Activated CD4-positive, alpha-beta T cell treated with anti-CD3 and anti-CD28 coated beads for 36 hours (primary cell): ENCODE results near the gene TROAP. TPM values are rescaled to one million over a fixed set of nuclear protein-coding genes. Genes with fewer than 3 reads are reported as not detected.
A peak's percentile ranks its signal among the peaks of the same experiment; 100 is the strongest.
"Not testable (repeated sequence)": the region's sequence is repeated elsewhere in the genome, so short reads cannot be mapped to it uniquely, and the experiment has no call there.

ENCODE experiments used
- ATAC-seq: fragments of 200-7000 bp; cut with Tn5 transposase; one replicate; pipeline ENCODE4 v1.10.0; 2021; ENCODE audit warnings: mild to moderate bottlenecking, moderate library complexity
- CTCF ChIA-PET: fragments of 350-600 bp; sonication (Branson Sonifier 250); formaldehyde crosslinking; loops from one replicate; lab custom pipeline; 2021; ENCODE audit warnings: antibody characterized with exemption; lab: Charles Lee
- POLR2A ChIA-PET: fragments of 350-600 bp; sonication (Branson Sonifier 250); formaldehyde crosslinking; loops from one replicate; lab custom pipeline; 2021; ENCODE audit warnings: antibody characterized with exemption, inconsistent platforms; lab: Charles Lee
- DNase-seq: peaks from one replicate; pipeline ENCODE4 v3.0.0-alpha.2; 2020
- H3K27ac Mint-ChIP-seq: one replicate; pipeline ENCODE4 v1.8.0; 2021; ENCODE audit warnings: mixed read lengths
- H3K27me3 Mint-ChIP-seq: one replicate; pipeline ENCODE4 v1.8.0; 2021; ENCODE audit warnings: mixed read lengths
- H3K36me3 Mint-ChIP-seq: one replicate; pipeline ENCODE4 v1.8.0; 2021; ENCODE audit warnings: low read depth, mixed read lengths
- H3K4me1 Mint-ChIP-seq: one replicate; pipeline ENCODE4 v1.8.0; 2021; ENCODE audit warnings: mixed read lengths
- H3K4me3 Mint-ChIP-seq: one replicate; pipeline ENCODE4 v1.8.0; 2021; ENCODE audit warnings: mild to moderate bottlenecking, moderate library complexity, mixed read lengths
- H3K9me3 Mint-ChIP-seq: one replicate; pipeline ENCODE4 v1.8.0; 2021; ENCODE audit warnings: low read depth, mixed read lengths
- intact Hi-C, 2 experiments: fragments of 100-400 bp; cut with DNase I in 1 of 2; cut with micrococcal nuclease in 1 of 2; formaldehyde crosslinking; loops; one replicate each; pipeline versions ENCODE4 v1.14.2 to v1.15.1; 2022 to 2024; cut with DNase I, micrococcal nuclease
- total RNA-seq, 2 experiments: library from RNA; stranded (reverse); gene quantifications; one replicate each; pipeline ENCODE4 v1.2.3, GENCODE V29; 2021

The TROAP gene
- total RNA-seq: 10 to 100 TPM; 64.5 to 84.3 TPM

GRCh38 chr12:49322708-49323523, at the start of gene TROAP:
TSS of gene TROAP (plus strand) at chr12:49323255. CDS start at chr12:49323609, 354 bp downstream.
- peak; percentile 96 for ATAC-seq
- peak within 1 kb of the TSS; percentile 95 for H3K27ac Mint-ChIP-seq
- peaks cover 15% of the 10 kb centered on the region for H3K36me3 Mint-ChIP-seq
- H3K4me3 Mint-ChIP-seq: peak within 1 kb of the TSS; percentile 95
- peaks cover 10% of the 10 kb centered on the region for H3K4me1 Mint-ChIP-seq
- no peaks in the 10 kb centered on the region for H3K27me3 Mint-ChIP-seq
- peak; percentile 99 for DNase-seq
- POLR2A ChIA-PET: interaction anchor here (0.5 to 2.4 kb wide), 18 partner anchors 9 to 641 kb away, joined by 3 to 11 read pairs (median 4); partner anchors contain the start of genes KANSL2, LMBR1L, PRPH and RHEBL1
- intact Hi-C loops: loop anchor here (1.0 to 5.0 kb wide), 17 partner anchors 19 to 702 kb away; partner anchors contain the start of genes TUBA1B (in 2 of the 2), TUBA1C (in 2 of the 2), ARF3 (in 1 of the 2) and BCDIN3D (in 1 of the 2)
- CTCF ChIA-PET: interaction anchor here (0.6 to 4.2 kb wide), 30 partner anchors 9 to 1761 kb away, joined by 3 to 27 read pairs (median 4); partner anchors contain the start of genes C1QL4, DDN, DNAJC22 and PRPH
- H3K9me3 Mint-ChIP-seq: no peaks in the 10 kb centered on the region

GRCh38 chr12:49273726-49274395, 49.2 kb upstream of the TROAP start:
- no peaks in the 10 kb centered on the region for H3K9me3 Mint-ChIP-seq
- no peak overlapping the region for H3K4me3 Mint-ChIP-seq
- ATAC-seq: peak; percentile 20
- no peaks in the 10 kb centered on the region for H3K27me3 Mint-ChIP-seq
- CTCF ChIA-PET: interaction anchor here (0.6 kb wide), 2 partner anchors 66 to 74 kb away, joined by 3 to 4 read pairs; no protein-coding TSS in a partner anchor
- H3K36me3 Mint-ChIP-seq: peaks cover 41% of the 10 kb centered on the region
- no peak overlapping the region for H3K27ac Mint-ChIP-seq
- peaks cover 10% of the 10 kb centered on the region for H3K4me1 Mint-ChIP-seq
- POLR2A ChIA-PET: no interaction called here
- intact Hi-C loops: no loop called here
- no peak for DNase-seq

GRCh38 chr12:49274396-49275069, 48.5 kb upstream of the TROAP start:
- Mint-ChIP-seq H3K9me3 (no peaks in the 10 kb centered on the region), H3K27ac (no peak overlapping the region), H3K4me3 (no peak overlapping the region), H3K27me3 (no peaks in the 10 kb centered on the region), H3K36me3 (peaks cover 34% of the 10 kb centered on the region), H3K4me1 (peaks cover 5% of the 10 kb centered on the region)
- CTCF ChIA-PET: interaction anchor here (0.6 to 0.7 kb wide), 3 partner anchors 12 to 84 kb away, joined by 3 read pairs; no protein-coding TSS in a partner anchor
- POLR2A ChIA-PET: interaction anchor here (0.7 kb wide), 1 partner anchor 472 kb away, joined by 3 read pairs; no protein-coding TSS in a partner anchor
- intact Hi-C loops: no loop called here
- DNase-seq: no peak
- no peak for ATAC-seq

GRCh38 chr12:49276304-49277290, 46.5 kb upstream of the TROAP start:
- DNase-seq (no peak), ATAC-seq (no peak)
- POLR2A ChIA-PET: interaction anchor here (1.2 to 1.4 kb wide), 2 partner anchors 11 to 18 kb away, joined by 4 read pairs; partner anchors contain the start of gene PRPH
- intact Hi-C loops: no loop called here
- Mint-ChIP-seq H3K4me3 (no peak overlapping the region), H3K4me1 (no peaks in the 10 kb centered on the region), H3K27me3 (peaks cover 2% of the 10 kb centered on the region), H3K36me3 (peaks cover 20% of the 10 kb centered on the region), H3K27ac (no peak overlapping the region), H3K9me3 (no peaks in the 10 kb centered on the region)
- CTCF ChIA-PET: interaction anchor here (0.5 to 1.1 kb wide), 8 partner anchors 10 to 289 kb away, joined by 3 read pairs; partner anchors contain the start of gene PRPH

- POLR2A ChIA-PET: interaction anchor here (0.6 to 1.4 kb wide), 2 partner anchors 13 to 17 kb away, joined by 4 to 5 read pairs; partner anchors contain the start of gene PRPH
- Mint-ChIP-seq H3K4me3 (no peak overlapping the region), H3K27me3 (peaks cover 2% of the 10 kb centered on the region), H3K4me1 (no peaks in the 10 kb centered on the region), H3K27ac (no peak overlapping the region), H3K36me3 (peaks cover 14% of the 10 kb centered on the region), H3K9me3 (no peaks in the 10 kb centered on the region)
- ATAC-seq: no peak
- intact Hi-C loops: no loop called here
- DNase-seq: no peak
- CTCF ChIA-PET: interaction anchor here (0.6 to 1.1 kb wide), 4 partner anchors 11 to 70 kb away, joined by 3 read pairs; partner anchors contain the start of gene PRPH
Measured at GRCh38 chr12:49277466-49277865, 45.6 kb upstream of the TROAP start.

GRCh38 chr12:49279706-49280159, 43.3 kb upstream of the TROAP start:
- CTCF ChIA-PET: interaction anchor here (1.1 to 2.2 kb wide), 3 partner anchors 9 to 63 kb away, joined by 3 to 6 read pairs (median 5); no protein-coding TSS in a partner anchor

GRCh38 chr12:49280545-49280944, 42.5 kb upstream of the TROAP start:
- CTCF ChIA-PET: interaction anchor here (1.1 to 2.2 kb wide), 2 partner anchors 28 to 62 kb away, joined by 3 to 6 read pairs; no protein-coding TSS in a partner anchor
- DNase-seq, POLR2A ChIA-PET, H3K4me3 Mint-ChIP-seq, H3K4me1 Mint-ChIP-seq, H3K36me3 Mint-ChIP-seq, intact Hi-C loops, H3K9me3 Mint-ChIP-seq, H3K27ac Mint-ChIP-seq, H3K27me3 Mint-ChIP-seq, ATAC-seq: not testable (repeated sequence)

More at GRCh38 chr12:49279706-49280159, 43.3 kb upstream of the TROAP start:
- Mint-ChIP-seq H3K4me1 (no peaks in the 10 kb centered on the region), H3K27me3 (peaks cover 5% of the 10 kb centered on the region), H3K27ac (no peak overlapping the region), H3K4me3 (no peak overlapping the region), H3K9me3 (no peaks in the 10 kb centered on the region), H3K36me3 (peaks cover under 1% of the 10 kb centered on the region)
- POLR2A ChIA-PET: no interaction called here
- DNase-seq: no peak
- intact Hi-C loops: no loop called here
- no peak for ATAC-seq

- intact Hi-C loops: no loop called here
- H3K4me1 Mint-ChIP-seq: no peaks in the 10 kb centered on the region
- CTCF ChIA-PET: interaction anchor here (1.7 to 1.9 kb wide), 2 partner anchors 60 to 65 kb away, joined by 4 to 5 read pairs; partner anchors contain the start of gene DNAJC22
Measured at GRCh38 chr12:49282302-49282701, 40.8 kb upstream of the TROAP start.

GRCh38 chr12:49282740-49283375, 40.2 kb upstream of the TROAP start:
- intact Hi-C loops, ATAC-seq: not testable (repeated sequence)
- CTCF ChIA-PET: interaction anchor here (0.6 to 1.9 kb wide), 3 partner anchors 60 to 194 kb away, joined by 4 to 5 read pairs (median 4); partner anchors contain the start of gene DNAJC22

More at GRCh38 chr12:49282302-49282701, 40.8 kb upstream of the TROAP start:
- no peaks in the 10 kb centered on the region for H3K9me3 Mint-ChIP-seq
- H3K4me3 Mint-ChIP-seq: no peak overlapping the region
- POLR2A ChIA-PET: no interaction called here
- ATAC-seq: no peak
- H3K27me3 Mint-ChIP-seq: peaks cover 12% of the 10 kb centered on the region
- DNase-seq: no peak
- no peaks in the 10 kb centered on the region for H3K36me3 Mint-ChIP-seq
- H3K27ac Mint-ChIP-seq: no peak overlapping the region

More at GRCh38 chr12:49282740-49283375, 40.2 kb upstream of the TROAP start:
- H3K9me3 Mint-ChIP-seq, POLR2A ChIA-PET, H3K36me3 Mint-ChIP-seq, H3K4me1 Mint-ChIP-seq, DNase-seq, H3K4me3 Mint-ChIP-seq, H3K27ac Mint-ChIP-seq: not testable (repeated sequence)
- peaks cover 16% of the 10 kb centered on the region for H3K27me3 Mint-ChIP-seq
